C4-2B (cell line): Measurements from ENCODE around the gene PLAU.

Experiments used
- CTCF ChIP-seq: fragments of 450-650 bp; conservative IDR thresholded peaks from 2 replicates; pipeline ENCODE4 v1.5.1; 2017; ENCODE audit warnings: mild to moderate bottlenecking
- ZFX ChIP-seq: fragments of 450-650 bp; IDR thresholded peaks from 2 replicates; pipeline ENCODE4 v1.6.1; 2017

GRCh38 chr10:73905256-73906020, 5.5 kb upstream of the PLAU start:
- TF ChIP-seq CTCF = no peak
- TF ChIP-seq ZFX = no peak
